B cell (primary cell): ENCODE data around the gene ROBO2. TPM values are rescaled to one million over a fixed set of nuclear protein-coding genes. Genes with fewer than 3 reads are reported as not detected.

Experiments used
- ATAC-seq: fragments of 200-7000 bp; cut with Tn5 transposase; one replicate; pipeline ENCODE4 v1.10.0; 2021; ENCODE audit warnings: low read depth, mild to moderate bottlenecking, moderate number of reproducible peaks, moderate library complexity
- CTCF ChIA-PET: fragments of 350-600 bp; sonication (Branson Sonifier 250); formaldehyde crosslinking; loops from one replicate; lab custom pipeline; 2021; ENCODE audit warnings: antibody characterized with exemption, inconsistent platforms; lab: Charles Lee
- POLR2A ChIA-PET: fragments of 350-600 bp; sonication (Branson Sonifier 250); formaldehyde crosslinking; loops from one replicate; lab custom pipeline; 2021; ENCODE audit warnings: antibody characterized with exemption; lab: Charles Lee
- DNase-seq: peaks from one replicate; pipeline ENCODE4 v3.0.0; 2013
- H2AFZ ChIP-seq: 2 replicates; pipeline ENCODE4 v1.6.1; 2012; ENCODE audit warnings: mild to moderate bottlenecking, low read depth, low read length; ENCODE audit not compliant: insufficient read depth, poor library complexity, severe bottlenecking
- H3K27ac ChIP-seq, 2 donors: 1 replicate in 1 of 2; 2 replicates in 1 of 2; pipeline ENCODE4 v1.5.1; 2012 to 2013; ENCODE audit warnings: low read length in 2 of 2, mild to moderate bottlenecking in 2 of 2, moderate library complexity in 1 of 2
- H3K27me3 ChIP-seq, 4 experiments: fragments of 200-600 bp in 1 of 4; sonication (generic) in 1 of 4; replicated peaks in 1 of 4; 1 replicate in 2 of 4; 2 replicates in 2 of 4; pipeline versions ENCODE4 v1.6.1 to v1.7.0; 2013 to 2016; ENCODE audit warnings: low read length in 3 of 4, mild to moderate bottlenecking in 2 of 4, mixed read lengths in 1 of 4, moderate library complexity in 1 of 4; ENCODE audit not compliant: insufficient read depth in 4 of 4, control insufficient read depth in 3 of 4; ENCODE audit errors: control extremely low read depth in 1 of 4
- H3K36me3 ChIP-seq, 2 experiments: replicated peaks in 1 of 2; 1 replicate in 1 of 2; 2 replicates in 1 of 2; pipeline versions ENCODE4 v1.6.1 to v1.7.1; 2013; ENCODE audit warnings: low read length in 1 of 2; ENCODE audit not compliant: insufficient read depth in 2 of 2, control insufficient read depth in 1 of 2; ENCODE audit errors: control extremely low read depth in 1 of 2, extremely low read depth in 1 of 2
- H3K4me1 ChIP-seq, 2 donors: fragments of 200-600 bp in 1 of 2; sonication (generic) in 1 of 2; 1 replicate in 1 of 2; 2 replicates in 1 of 2; pipeline versions ENCODE4 v1.5.1 to v1.6.1; 2013 to 2017; ENCODE audit warnings: low read length in 2 of 2; ENCODE audit not compliant: control insufficient read depth in 2 of 2, insufficient read depth in 2 of 2
- H3K4me2 ChIP-seq: replicated peaks from 2 replicates; pipeline ENCODE3; 2012; ENCODE audit warnings: mild to moderate bottlenecking, low read depth, low read length; ENCODE audit not compliant: poor library complexity, severe bottlenecking
- H3K4me3 ChIP-seq, 5 experiments: fragments of 200-600 bp in 1 of 5; sonication (generic) in 1 of 5; 1 replicate in 3 of 5; 2 replicates in 2 of 5; pipeline versions ENCODE4 v1.5.1 to v1.7.0; 2011 to 2016; ENCODE audit warnings: low read length in 4 of 5, mild to moderate bottlenecking in 4 of 5, low read depth in 2 of 5, control low read depth in 1 of 5, moderate library complexity in 1 of 5; ENCODE audit not compliant: insufficient read depth in 1 of 5; ENCODE audit errors: control extremely low read depth in 1 of 5, extremely low read depth in 1 of 5
- H3K79me2 ChIP-seq: fragments of 200-600 bp; sonication (generic); one replicate; pipeline ENCODE4 v1.6.0; 2016; ENCODE audit warnings: low read length; ENCODE audit not compliant: control insufficient read depth, insufficient read depth
- H3K9ac ChIP-seq: fragments of 200-600 bp; sonication (generic); 2 replicates; pipeline ENCODE4 v1.6.1; 2017; ENCODE audit warnings: mild to moderate bottlenecking, low read length, moderate library complexity
- H3K9me3 ChIP-seq, 3 donors: one replicate each; pipeline versions ENCODE4 v1.6.1 to v1.7.1; 2013; ENCODE audit warnings: low read length in 2 of 3; ENCODE audit not compliant: control insufficient read depth in 2 of 3, insufficient read depth in 1 of 3; ENCODE audit errors: control extremely low read depth in 1 of 3
- H4K20me1 ChIP-seq: 2 replicates; pipeline ENCODE4 v1.6.0; 2012; ENCODE audit warnings: mild to moderate bottlenecking, low read length; ENCODE audit not compliant: insufficient read depth, control insufficient read depth, poor library complexity, severe bottlenecking
- H3K27ac Mint-ChIP-seq: one replicate; pipeline ENCODE4 v1.8.0; 2021; ENCODE audit warnings: mixed read lengths
- H3K27me3 Mint-ChIP-seq: one replicate; pipeline ENCODE4 v1.8.0; 2021; ENCODE audit warnings: mixed read lengths
- H3K4me1 Mint-ChIP-seq: one replicate; pipeline ENCODE4 v1.8.0; 2021; ENCODE audit warnings: mixed read lengths
- H3K4me3 Mint-ChIP-seq: one replicate; pipeline ENCODE4 v1.8.0; 2021; ENCODE audit warnings: mixed read lengths
- H3K9me3 Mint-ChIP-seq: one replicate; pipeline ENCODE4 v1.8.0; 2022; ENCODE audit warnings: mixed read lengths; ENCODE audit not compliant: insufficient read depth
- CTCF ChIP-seq: fragments of 200-600 bp; IDR thresholded peaks from one replicate; pipeline ENCODE4 v1.8.0; 2022; ENCODE audit warnings: antibody characterized with exemption, mild to moderate bottlenecking
- EZH2 ChIP-seq: IDR thresholded peaks from 2 replicates; pipeline ENCODE4 v1.6.1; 2012; ENCODE audit warnings: borderline replicate concordance, low read depth, mild to moderate bottlenecking, moderate library complexity, low read length; ENCODE audit not compliant: insufficient read depth, poor library complexity, severe bottlenecking
- WGBS: methylation state at CpG from one replicate; pipeline ENCODE4 v1.1.5; 2013; ENCODE audit warnings: missing lambda C conversion rate; ENCODE audit not compliant: insufficient coverage; 5-methylcytosine and 5-hydroxymethylcytosine counted together
- intact Hi-C: fragments of 100-400 bp; cut with micrococcal nuclease; formaldehyde crosslinking; loops from one replicate; pipeline ENCODE4 v1.10.0; 2022
- polyA plus RNA-seq: library from polyadenylated mRNA; depleted of rRNA; stranded (reverse); fragments of >200 nt; gene quantifications from 2 replicates; pipeline ENCODE4 v1.2.3, GENCODE V29; 2012
- total RNA-seq, 2 donors: library from RNA; stranded (reverse); fragments of 120-200 nt in 1 of 2; gene quantifications; 1 replicate in 1 of 2; 2 replicates in 1 of 2; pipeline versions ENCODE4 v1.2.3 to v1.2.4, GENCODE V29; 2013 to 2022

The ROBO2 gene
- total and polyA plus RNA-seq, 2 donors (not counting 1 experiment from before 2014, with no cell fraction given): not detected

DNA sequence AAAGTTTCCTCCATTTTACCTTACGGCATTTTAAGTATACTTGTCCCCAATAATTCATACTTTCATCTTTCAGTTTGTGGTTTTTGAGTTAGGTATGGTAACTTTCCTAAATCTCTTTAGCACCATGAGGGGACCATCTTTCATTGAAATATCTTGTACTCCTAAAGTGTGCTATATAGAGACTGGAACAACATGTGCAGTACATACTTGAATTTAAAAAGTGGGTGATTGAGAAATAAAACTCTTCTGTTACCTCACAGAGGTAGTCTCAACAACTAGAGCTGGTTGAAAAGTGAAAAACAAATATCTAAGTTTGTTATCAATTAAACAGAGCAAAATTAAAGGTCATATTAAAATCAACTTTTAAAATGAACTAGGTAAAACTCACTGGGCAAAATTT, 423.1 kb downstream of the ROBO2 start:
- WGBS: no CpG with 5 or more reads among the region's 1 CpG
- Mint-ChIP-seq H3K27me3 (no peaks in the 10 kb centered on the region), H3K27ac (no peak overlapping the region), H3K9me3 (peaks cover 13% of the 10 kb centered on the region), H3K4me3 (no peak overlapping the region), H3K4me1 (no peaks in the 10 kb centered on the region)
- Histone ChIP-seq H3K36me3 (no peaks in the 10 kb centered on the region), H3K4me3 (no peak overlapping the region), H2AFZ (no peak overlapping the region), H3K9me3 (no peaks in the 10 kb centered on the region), H3K27ac (no peak overlapping the region), H4K20me1 (no peaks in the 10 kb centered on the region), H3K4me1 (no peaks in the 10 kb centered on the region), H3K4me2 (no peak overlapping the region), H3K9ac (no peak overlapping the region), H3K27me3 (no peaks in the 10 kb centered on the region), H3K79me2 (no peaks in the 10 kb centered on the region)
- POLR2A ChIA-PET: no interaction called here
- no peak for ATAC-seq
- intact Hi-C loops: no loop called here
- no peak for TF ChIP-seq CTCF
- no peak for TF ChIP-seq EZH2
- CTCF ChIA-PET: no interaction called here
- DNase-seq: no peak

DNA sequence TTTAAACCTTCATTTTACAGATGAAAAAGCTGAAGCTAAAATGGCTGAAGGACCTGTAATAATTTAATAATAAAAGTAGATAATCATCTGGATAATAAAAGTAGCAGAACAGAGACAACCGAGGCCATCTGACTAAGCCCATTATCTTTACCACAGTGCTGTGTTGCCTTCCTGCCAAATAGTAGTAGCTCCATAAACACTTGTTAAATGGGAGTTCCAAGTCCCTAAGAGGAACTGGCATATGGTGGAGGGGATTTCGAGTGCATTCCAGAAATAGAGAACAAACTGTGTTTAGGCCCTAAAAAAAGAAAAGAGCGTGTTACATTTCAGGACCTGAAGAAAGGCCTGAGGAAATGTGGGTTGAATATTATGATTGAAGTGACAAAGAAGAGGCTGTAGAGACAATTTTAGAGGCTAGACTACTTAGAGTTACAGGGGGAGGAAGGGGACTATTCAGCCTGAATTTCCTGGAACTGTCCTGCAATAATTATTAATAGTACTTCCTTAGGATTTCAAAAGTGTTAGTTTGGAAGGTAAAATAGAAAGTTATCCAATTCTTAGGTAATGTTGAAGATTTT, 424.3 kb downstream of the ROBO2 start:
- no peaks in the 10 kb centered on the region for H3K79me2 ChIP-seq
- no peak overlapping the region for H3K9ac ChIP-seq
- H3K27ac Mint-ChIP-seq: no peak overlapping the region
- ATAC-seq: no peak
- no peak overlapping the region for H3K4me2 ChIP-seq
- 53% methylated on average over 2 of the region's 3 CpGs for WGBS
- H2AFZ ChIP-seq: no peak overlapping the region
- TF ChIP-seq CTCF: no peak
- TF ChIP-seq EZH2: no peak
- no peaks in the 10 kb centered on the region for H3K4me1 ChIP-seq
- H3K27me3 ChIP-seq: no peaks in the 10 kb centered on the region
- H3K27me3 Mint-ChIP-seq: no peaks in the 10 kb centered on the region
- intact Hi-C loops: no loop called here
- H3K9me3 ChIP-seq: peaks cover 0 to 3% (median 0%) of the 10 kb centered on the region in 3 donors
- H3K4me3 Mint-ChIP-seq: no peak overlapping the region
- peaks cover 13% of the 10 kb centered on the region for H3K9me3 Mint-ChIP-seq
- no peak for DNase-seq
- no peak overlapping the region for H3K4me3 ChIP-seq
- ChIA-PET POLR2A (no interaction called here), CTCF (no interaction called here)
- no peak overlapping the region for H3K27ac ChIP-seq
- no peaks in the 10 kb centered on the region for H3K4me1 Mint-ChIP-seq
- H3K36me3 ChIP-seq: no peaks in the 10 kb centered on the region
- H4K20me1 ChIP-seq: no peaks in the 10 kb centered on the region
